ENCODE data around the gene FANCE.

FANCE gene

DNA sequence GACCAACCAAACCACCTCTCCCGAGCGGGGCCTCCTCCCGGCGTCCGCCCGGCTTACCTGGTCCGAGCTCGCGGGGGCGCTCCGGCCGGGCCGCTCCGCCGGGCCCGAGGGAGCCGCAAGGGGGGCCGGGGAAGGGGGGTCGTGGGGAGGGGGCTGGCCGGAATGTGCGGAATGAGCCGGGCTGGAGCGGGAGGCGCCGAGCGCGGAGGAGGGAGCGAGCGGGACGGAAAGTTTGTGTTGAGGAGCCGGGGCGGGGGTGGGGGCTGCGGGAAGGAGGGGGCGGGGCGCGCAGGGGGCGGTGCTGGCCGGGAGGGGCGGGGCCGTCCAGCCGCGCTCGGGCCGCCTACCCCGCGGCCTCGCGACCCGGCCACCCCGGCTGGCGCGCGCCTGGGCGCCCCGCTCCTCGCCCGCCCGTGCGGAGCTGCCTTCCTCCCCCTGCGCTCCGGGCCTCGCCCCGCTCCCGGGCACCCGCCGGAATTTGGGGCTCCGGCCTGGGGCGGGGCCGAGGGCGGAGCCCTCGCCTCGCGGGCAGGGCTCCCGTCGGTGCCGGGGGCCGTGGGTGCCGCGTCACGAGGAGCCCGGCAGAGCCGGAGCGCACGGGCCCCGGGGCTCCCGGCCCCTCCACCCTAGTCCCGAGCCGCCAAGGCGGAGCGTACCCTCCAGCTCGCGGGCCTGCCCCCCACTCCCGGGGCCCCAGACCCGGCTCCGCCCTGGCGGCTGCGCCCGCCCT, 44.9 kb downstream of the FANCE start, which contains the start of gene TEAD3:
Gene TEAD3, minus strand, starts transcription at position 239 of the 730 bp plus-strand sequence.
- peaks cover 42% of the 10 kb centered on the region for H3K4me1 ChIP-seq (ENCODE audit: insufficient read depth, low read length)
- H3K27ac ChIP-seq (ENCODE audit: low read length), result peak within 1 kb of the TSS; percentile 72
- H3K4me3 ChIP-seq (ENCODE audit: low read length), result peak within 1 kb of the TSS; percentile 80
- no peaks in the 10 kb centered on the region for H3K36me3 ChIP-seq (ENCODE audit: insufficient read depth, low read depth, low read length)
- H3K9me3 ChIP-seq (ENCODE audit: insufficient read depth, low read depth, low read length), result no peaks in the 10 kb centered on the region
- H3K27me3 ChIP-seq (ENCODE audit: insufficient read depth, low read length), result peaks cover 38% of the 10 kb centered on the region
- H3K9ac ChIP-seq (ENCODE audit: low read depth, low read length), result peak within 1 kb of the TSS; percentile 88

DNA sequence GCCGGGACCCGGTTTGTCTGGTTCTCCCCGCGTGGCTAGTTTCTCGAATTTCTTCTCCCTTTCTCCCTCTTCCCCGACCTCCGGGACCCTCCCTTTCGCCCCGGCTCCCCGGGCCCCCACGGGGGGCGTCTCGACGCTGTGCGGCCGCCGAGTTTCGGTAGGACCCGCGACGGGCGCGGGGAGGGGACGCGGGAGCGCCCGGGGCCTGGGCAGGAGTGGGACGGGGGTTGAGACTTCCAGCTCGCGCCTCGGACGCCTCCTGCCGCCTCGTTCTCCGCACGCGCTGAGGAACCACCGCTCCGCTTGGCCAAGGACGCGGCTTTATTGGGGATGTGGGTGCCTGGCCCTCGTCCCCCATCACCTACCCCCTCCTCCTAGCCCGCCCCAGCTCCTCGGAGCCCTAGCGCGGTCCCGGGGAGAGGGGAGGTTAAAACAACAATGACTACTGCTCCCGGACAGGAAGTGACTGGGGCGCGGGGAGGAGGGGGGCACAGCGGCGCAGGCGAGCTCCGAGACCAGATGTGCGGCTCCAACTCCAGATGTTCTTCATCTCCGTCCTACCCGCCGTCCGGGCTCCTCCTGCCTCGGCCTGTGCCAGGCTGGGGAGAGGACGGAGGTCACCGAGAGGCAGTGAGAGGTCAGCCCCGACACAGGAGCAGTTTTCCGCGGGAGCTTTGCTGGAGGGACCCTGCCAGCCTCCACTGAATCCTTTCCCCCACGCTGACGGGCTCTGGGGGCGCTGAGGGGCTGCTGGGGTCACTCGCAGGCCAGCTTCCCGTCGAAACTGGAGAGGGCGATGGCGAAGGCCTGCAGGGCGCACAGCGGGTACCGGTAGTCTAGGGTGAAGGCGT, 45.7 kb downstream of the FANCE start:
- Histone ChIP-seq H3K27ac (ENCODE audit: low read length) (peak overlapping the region; percentile 72), H3K9ac (ENCODE audit: low read depth, low read length) (peak overlapping the region; percentile 88), H3K36me3 (ENCODE audit: insufficient read depth, low read depth, low read length) (no peaks in the 10 kb centered on the region), H3K27me3 (ENCODE audit: insufficient read depth, low read length) (peaks cover 38% of the 10 kb centered on the region), H3K4me3 (ENCODE audit: low read length) (peak overlapping the region; percentile 80), H3K4me1 (ENCODE audit: insufficient read depth, low read length) (peaks cover 34% of the 10 kb centered on the region), H3K9me3 (ENCODE audit: insufficient read depth, low read depth, low read length) (no peaks in the 10 kb centered on the region)

DNA sequence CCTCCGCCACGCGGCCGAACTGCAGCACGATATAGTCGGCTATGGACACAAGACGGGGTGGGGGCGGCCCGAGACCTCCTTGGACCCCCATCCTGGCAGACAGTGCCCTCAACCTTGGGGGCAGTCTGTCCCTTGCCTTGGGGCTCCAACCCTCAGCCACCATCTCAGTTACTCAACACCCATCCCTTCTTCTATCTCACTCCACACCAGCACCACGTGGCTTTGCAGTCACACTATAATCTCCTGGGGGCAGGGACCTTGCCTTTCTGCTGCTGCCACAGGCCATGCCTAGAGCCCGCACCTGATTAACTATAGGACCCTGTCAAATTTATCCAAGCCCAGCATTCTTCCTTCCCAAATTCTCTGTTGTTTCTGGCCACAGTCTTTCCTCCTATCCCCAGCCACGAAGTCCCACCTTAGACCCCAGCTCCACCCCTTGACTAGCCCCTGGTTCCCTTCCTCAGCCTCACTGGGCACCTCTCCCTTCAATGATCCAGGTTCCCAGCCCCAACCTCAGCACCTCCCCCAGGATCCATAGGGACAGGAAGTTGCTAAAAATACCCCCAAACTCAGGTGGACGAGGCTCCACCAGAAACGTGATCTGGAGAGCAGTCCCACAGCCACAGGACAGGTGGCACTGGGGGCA, 46.4 kb downstream of the FANCE start:
- Histone ChIP-seq H3K36me3 (ENCODE audit: insufficient read depth, low read depth, low read length) (no peaks in the 10 kb centered on the region), H3K27ac (ENCODE audit: low read length) (peak overlapping the region; percentile 33), H3K4me3 (ENCODE audit: low read length) (peak overlapping the region; percentile 80), H3K9ac (ENCODE audit: low read depth, low read length) (peak overlapping the region; percentile 88; the same call in 1 of the 2 replicates), H3K4me1 (ENCODE audit: insufficient read depth, low read length) (peaks cover 29% of the 10 kb centered on the region), H3K9me3 (ENCODE audit: insufficient read depth, low read depth, low read length) (no peaks in the 10 kb centered on the region), H3K27me3 (ENCODE audit: insufficient read depth, low read length) (peaks cover 38% of the 10 kb centered on the region)

DNA sequence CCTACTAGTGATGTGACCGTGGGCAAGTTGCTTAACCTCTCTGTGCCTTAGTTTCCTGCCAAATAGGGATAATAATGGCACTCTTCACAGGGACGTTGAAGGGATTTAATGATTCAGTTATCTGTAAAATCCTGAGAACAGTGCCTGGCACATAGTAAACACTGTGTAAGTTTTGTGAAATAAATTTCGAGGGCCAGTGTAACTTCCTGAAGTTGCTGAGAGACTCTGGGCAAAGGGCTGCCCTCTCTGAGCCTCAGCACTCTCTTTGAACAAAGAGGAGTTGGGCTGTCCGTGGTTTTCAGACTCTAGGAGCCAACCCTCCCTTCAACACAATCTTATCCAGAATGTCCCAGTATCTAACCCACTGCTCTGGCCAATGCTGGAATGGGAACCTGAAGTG, 47.2 kb downstream of the FANCE start:
- no peak overlapping the region for H3K4me3 ChIP-seq (ENCODE audit: low read length)
- H3K27me3 ChIP-seq (ENCODE audit: insufficient read depth, low read length), result peaks cover 38% of the 10 kb centered on the region
- peaks cover 20% of the 10 kb centered on the region for H3K4me1 ChIP-seq (ENCODE audit: insufficient read depth, low read length)
- H3K27ac ChIP-seq (ENCODE audit: low read length), result no peak overlapping the region
- H3K36me3 ChIP-seq (ENCODE audit: insufficient read depth, low read depth, low read length), result no peaks in the 10 kb centered on the region
- 0 out of 2 replicates have a peak overlapping the region, but pooled peaks have one; percentile 88 for H3K9ac ChIP-seq (ENCODE audit: low read depth, low read length)
- no peaks in the 10 kb centered on the region for H3K9me3 ChIP-seq (ENCODE audit: insufficient read depth, low read depth, low read length)

DNA sequence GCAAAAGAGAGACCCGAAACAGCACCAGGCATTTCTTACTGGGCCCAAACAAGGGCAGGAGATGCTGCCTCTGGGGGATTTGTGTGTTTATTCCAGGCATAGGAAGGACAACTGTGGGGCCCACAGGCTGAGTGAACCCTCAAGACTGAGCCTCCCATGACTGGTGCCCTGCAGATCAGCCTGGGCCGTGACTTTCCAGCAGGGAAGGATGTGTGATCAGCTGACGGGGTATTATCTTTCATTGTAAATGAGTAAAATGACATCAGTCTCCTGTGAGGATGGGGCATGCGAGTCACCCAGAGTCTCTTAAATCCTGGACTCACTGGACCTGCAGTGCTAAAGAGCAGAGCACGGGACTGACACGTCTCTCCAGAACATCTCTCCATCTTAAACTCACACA, 48.6 kb downstream of the FANCE start:
- H3K9ac ChIP-seq (ENCODE audit: low read depth, low read length), result no peak overlapping the region
- no peaks in the 10 kb centered on the region for H3K36me3 ChIP-seq (ENCODE audit: insufficient read depth, low read depth, low read length)
- H3K9me3 ChIP-seq (ENCODE audit: insufficient read depth, low read depth, low read length), result no peaks in the 10 kb centered on the region

DNA sequence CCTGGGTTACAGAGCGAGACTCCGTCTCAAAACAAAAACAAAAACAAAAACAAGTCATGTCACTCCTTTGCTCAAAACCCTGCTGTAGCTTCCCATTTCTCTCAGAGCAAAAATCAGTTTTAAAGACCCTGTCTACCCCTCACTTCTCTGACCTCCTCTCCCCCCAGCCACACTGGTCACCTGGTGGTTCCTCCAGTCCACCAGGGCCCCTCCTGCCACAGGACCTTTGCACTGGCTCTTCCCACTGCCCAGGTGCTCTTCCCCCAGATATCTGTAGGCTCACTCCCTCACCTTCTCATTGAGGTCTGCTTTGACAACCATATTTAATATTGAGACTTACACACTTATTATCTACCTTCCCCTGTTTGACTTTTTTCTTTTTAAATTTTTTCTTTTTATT, 49.6 kb downstream of the FANCE start:
- Histone ChIP-seq H3K27me3 (ENCODE audit: insufficient read depth, low read length) (peaks cover 33% of the 10 kb centered on the region), H3K36me3 (ENCODE audit: insufficient read depth, low read depth, low read length) (no peaks in the 10 kb centered on the region), H3K4me1 (ENCODE audit: insufficient read depth, low read length) (peaks cover 7% of the 10 kb centered on the region), H3K27ac (ENCODE audit: low read length) (no peak overlapping the region), H3K9ac (ENCODE audit: low read depth, low read length) (no peak overlapping the region), H3K9me3 (ENCODE audit: insufficient read depth, low read depth, low read length) (no peaks in the 10 kb centered on the region), H3K4me3 (ENCODE audit: low read length) (no peak overlapping the region)

More for the DNA sequence above, 48.6 kb downstream of the FANCE start:
- Histone ChIP-seq H3K4me3 (ENCODE audit: low read length) (no peak overlapping the region), H3K27me3 (ENCODE audit: insufficient read depth, low read length) (peaks cover 28% of the 10 kb centered on the region), H3K4me1 (ENCODE audit: insufficient read depth, low read length) (peaks cover 8% of the 10 kb centered on the region), H3K27ac (ENCODE audit: low read length) (no peak overlapping the region)

DNA sequence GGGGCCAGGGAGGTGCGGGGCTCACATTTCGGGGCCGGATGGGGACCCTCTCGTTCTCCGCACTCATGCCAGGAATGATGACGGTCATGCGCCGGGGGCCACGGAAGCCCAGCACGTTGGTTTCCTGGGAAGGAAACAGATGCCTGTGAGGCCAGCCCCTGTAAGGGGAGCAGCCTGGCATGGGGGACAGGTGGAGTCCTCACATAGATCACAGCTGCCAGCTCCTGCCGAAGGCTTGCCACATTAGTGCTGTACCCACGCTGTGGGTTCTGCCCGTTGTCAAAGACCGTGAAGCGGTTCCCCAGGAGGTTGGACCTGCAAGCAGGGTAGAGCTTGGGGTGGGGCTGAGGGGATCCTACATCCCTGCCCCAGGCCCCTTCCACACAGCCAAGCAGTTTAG, 51.4 kb downstream of the FANCE start:
- H3K27ac ChIP-seq (ENCODE audit: low read length), result no peak overlapping the region
- no peaks in the 10 kb centered on the region for H3K9me3 ChIP-seq (ENCODE audit: insufficient read depth, low read depth, low read length)
- H3K4me3 ChIP-seq (ENCODE audit: low read length), result no peak overlapping the region
- no peak overlapping the region for H3K9ac ChIP-seq (ENCODE audit: low read depth, low read length)
- peaks cover 28% of the 10 kb centered on the region for H3K27me3 ChIP-seq (ENCODE audit: insufficient read depth, low read length)
- H3K36me3 ChIP-seq (ENCODE audit: insufficient read depth, low read depth, low read length), result no peaks in the 10 kb centered on the region
- H3K4me1 ChIP-seq (ENCODE audit: insufficient read depth, low read length), result peaks cover 9% of the 10 kb centered on the region

DNA sequence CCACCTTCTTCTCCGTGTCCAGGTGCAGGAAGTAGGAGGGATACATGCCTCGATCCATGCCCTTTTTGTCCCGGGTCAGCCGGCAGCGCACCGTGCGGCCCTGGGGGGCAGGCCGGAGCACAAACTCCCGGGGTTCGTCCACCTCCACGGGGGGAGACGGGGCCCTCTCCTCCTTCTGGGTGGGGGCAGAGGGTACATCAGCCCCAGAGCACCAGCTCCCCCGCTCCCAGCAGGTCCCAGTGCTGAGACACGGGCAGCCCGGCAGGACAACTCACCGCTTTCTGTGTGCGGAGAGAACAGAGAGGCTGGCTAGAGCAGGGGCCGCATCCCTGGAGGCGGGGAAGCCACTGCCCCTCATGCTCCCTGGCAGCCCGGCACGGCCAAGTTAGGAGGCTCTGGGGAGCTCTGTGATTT, 53.9 kb downstream of the FANCE start:
- Histone ChIP-seq H3K27me3 (ENCODE audit: insufficient read depth, low read length) (peaks cover 23% of the 10 kb centered on the region), H3K9me3 (ENCODE audit: insufficient read depth, low read depth, low read length) (no peaks in the 10 kb centered on the region), H3K4me1 (ENCODE audit: insufficient read depth, low read length) (peaks cover 9% of the 10 kb centered on the region), H3K9ac (ENCODE audit: low read depth, low read length) (peak overlapping the region; percentile 18; the same call in 1 of the 2 replicates), H3K36me3 (ENCODE audit: insufficient read depth, low read depth, low read length) (no peaks in the 10 kb centered on the region), H3K4me3 (ENCODE audit: low read length) (peak overlapping the region; percentile 30; the same call in 1 of the 2 replicates), H3K27ac (ENCODE audit: low read length) (no peak overlapping the region)

DNA sequence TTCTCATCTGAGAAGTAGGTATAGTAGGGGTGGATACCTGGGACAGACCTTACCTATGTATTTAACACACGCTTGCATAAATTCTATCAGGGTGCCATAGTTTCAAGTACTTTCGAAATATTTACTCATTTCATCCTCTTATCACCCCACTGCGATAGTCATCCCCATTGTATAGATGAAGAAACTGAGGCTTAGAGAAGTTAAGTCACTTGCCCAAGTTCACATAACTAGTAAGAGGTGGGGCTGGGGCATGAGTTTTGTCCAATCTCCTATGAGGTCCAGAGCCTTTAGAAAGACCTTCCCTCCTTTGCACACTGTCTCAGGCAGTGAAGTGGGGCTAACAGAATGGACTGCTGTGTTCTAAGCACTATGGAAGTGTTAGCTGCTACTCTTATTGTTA, 54.4 kb downstream of the FANCE start:
- Histone ChIP-seq H3K9me3 (ENCODE audit: insufficient read depth, low read depth, low read length) (no peaks in the 10 kb centered on the region), H3K27ac (ENCODE audit: low read length) (no peak overlapping the region), H3K27me3 (ENCODE audit: insufficient read depth, low read length) (peaks cover 28% of the 10 kb centered on the region), H3K4me3 (ENCODE audit: low read length) (no peak overlapping the region), H3K36me3 (ENCODE audit: insufficient read depth, low read depth, low read length) (no peaks in the 10 kb centered on the region), H3K4me1 (ENCODE audit: insufficient read depth, low read length) (peaks cover 13% of the 10 kb centered on the region), H3K9ac (ENCODE audit: low read depth, low read length) (no peak overlapping the region)

DNA sequence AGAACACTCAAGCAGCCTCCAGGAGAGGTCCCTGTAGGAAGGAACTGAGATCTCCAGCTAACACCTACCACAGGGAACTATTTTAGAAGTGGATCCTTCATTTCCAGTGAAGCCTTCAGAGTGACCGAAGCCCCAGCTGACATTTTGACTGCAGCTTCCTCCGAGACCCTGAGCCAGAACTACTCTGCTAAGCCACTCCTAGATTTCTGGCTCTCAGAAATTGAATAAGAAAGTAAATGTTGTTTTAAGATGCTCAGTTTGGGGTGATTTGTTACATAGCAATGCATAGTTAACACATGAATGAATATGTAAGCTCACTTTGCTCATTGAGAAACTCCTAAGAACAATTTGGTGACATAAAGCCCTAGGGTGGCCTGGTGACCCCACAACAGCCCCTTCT, 55.1 kb downstream of the FANCE start:
- Histone ChIP-seq H3K36me3 (ENCODE audit: insufficient read depth, low read depth, low read length) (no peaks in the 10 kb centered on the region), H3K27ac (ENCODE audit: low read length) (no peak overlapping the region), H3K9me3 (ENCODE audit: insufficient read depth, low read depth, low read length) (no peaks in the 10 kb centered on the region), H3K4me3 (ENCODE audit: low read length) (no peak overlapping the region), H3K27me3 (ENCODE audit: insufficient read depth, low read length) (peaks cover 30% of the 10 kb centered on the region), H3K9ac (ENCODE audit: low read depth, low read length) (no peak overlapping the region), H3K4me1 (ENCODE audit: insufficient read depth, low read length) (peaks cover 13% of the 10 kb centered on the region)

DNA sequence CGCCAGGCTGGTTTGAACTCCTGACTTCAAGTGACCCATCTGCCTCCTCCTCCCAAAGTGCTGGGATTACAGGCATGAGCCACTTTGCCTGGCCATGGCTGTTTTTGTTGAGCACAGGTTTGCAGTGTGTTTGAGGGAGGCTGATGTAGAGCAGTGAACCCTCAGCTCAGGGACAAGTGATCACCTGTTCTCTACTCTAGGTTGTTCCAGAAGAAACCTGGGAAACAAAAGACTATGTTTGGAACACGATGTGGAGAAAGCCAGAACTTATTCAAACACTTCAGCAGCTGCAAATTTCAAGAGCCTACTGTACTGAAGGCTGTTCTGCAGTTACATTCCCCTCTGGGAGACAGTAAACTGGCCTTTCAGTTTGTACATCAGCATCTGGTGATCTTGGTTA, 55.9 kb downstream of the FANCE start:
- H3K36me3 ChIP-seq (ENCODE audit: insufficient read depth, low read depth, low read length), result no peaks in the 10 kb centered on the region
- no peak overlapping the region for H3K9ac ChIP-seq (ENCODE audit: low read depth, low read length)
- no peaks in the 10 kb centered on the region for H3K9me3 ChIP-seq (ENCODE audit: insufficient read depth, low read depth, low read length)
- no peak overlapping the region for H3K4me3 ChIP-seq (ENCODE audit: low read length)
- no peak overlapping the region for H3K27ac ChIP-seq (ENCODE audit: low read length)
- peaks cover 30% of the 10 kb centered on the region for H3K27me3 ChIP-seq (ENCODE audit: insufficient read depth, low read length)
- peaks cover 13% of the 10 kb centered on the region for H3K4me1 ChIP-seq (ENCODE audit: insufficient read depth, low read length)

All from iPS-20b (cell line).